ENCODE measurements around the gene STIM2.

STIM2 gene

DNA sequence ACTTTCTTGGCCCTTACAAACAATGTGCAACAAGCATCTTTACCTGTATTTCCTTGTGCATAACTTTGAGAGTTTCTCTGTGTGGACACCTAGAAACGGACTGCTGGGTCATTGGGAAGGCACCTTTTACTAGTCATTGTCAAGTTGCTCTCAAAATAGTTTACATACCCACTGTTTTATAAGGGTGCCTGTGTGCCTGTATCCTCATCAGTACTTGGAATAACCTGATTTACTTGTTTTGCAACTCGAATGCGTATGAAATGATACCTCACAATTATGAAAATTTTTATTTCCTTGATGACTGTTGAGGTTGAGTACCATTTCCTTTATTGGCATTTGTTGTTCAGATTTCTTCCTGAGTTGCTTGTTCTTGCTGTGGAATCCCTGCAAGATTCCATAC lies 150.8 kb downstream of the STIM2 start:
- TF ChIP-seq, protein P1, sequence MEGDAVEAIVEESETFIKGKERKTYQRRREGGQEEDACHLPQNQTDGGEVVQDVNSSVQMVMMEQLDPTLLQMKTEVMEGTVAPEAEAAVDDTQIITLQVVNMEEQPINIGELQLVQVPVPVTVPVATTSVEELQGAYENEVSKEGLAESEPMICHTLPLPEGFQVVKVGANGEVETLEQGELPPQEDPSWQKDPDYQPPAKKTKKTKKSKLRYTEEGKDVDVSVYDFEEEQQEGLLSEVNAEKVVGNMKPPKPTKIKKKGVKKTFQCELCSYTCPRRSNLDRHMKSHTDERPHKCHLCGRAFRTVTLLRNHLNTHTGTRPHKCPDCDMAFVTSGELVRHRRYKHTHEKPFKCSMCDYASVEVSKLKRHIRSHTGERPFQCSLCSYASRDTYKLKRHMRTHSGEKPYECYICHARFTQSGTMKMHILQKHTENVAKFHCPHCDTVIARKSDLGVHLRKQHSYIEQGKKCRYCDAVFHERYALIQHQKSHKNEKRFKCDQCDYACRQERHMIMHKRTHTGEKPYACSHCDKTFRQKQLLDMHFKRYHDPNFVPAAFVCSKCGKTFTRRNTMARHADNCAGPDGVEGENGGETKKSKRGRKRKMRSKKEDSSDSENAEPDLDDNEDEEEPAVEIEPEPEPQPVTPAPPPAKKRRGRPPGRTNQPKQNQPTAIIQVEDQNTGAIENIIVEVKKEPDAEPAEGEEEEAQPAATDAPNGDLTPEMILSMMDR (IDR thresholded peaks at IDR 0.05; ENCODE audit: low read depth, low read length, missing control alignments): no peak
- H3K4me3 ChIP-seq (replicated peaks; ENCODE audit: low read depth, low read length): no peak overlapping the region
- no peak for DNase-seq (ENCODE audit: extremely low read depth, low read depth)

DNA sequence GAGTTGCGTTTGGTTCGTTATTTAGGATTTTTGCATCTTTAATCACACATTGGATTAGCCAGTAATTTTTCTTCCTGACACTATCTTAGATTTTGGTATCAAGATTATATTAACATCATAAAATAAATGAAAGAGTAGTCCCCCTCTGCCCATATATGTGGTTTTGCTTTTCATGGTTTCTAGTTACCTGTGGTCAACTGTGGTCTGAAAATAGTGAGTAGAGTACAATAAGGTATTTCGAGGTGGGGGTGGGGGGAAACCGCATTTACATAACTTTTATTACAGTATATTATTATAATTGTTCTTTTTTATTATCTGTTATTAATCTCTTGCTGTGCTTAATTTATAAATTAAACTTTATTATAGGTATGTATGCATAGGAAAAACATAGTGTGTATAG lies 152.4 kb downstream of the STIM2 start:
- TF ChIP-seq, protein P1 (IDR thresholded peaks at IDR 0.05; ENCODE audit: low read depth, low read length, missing control alignments): no peak
- H3K4me3 ChIP-seq (replicated peaks; ENCODE audit: low read depth, low read length): no peak overlapping the region
- DNase-seq (ENCODE audit: extremely low read depth, low read depth): no peak

DNA sequence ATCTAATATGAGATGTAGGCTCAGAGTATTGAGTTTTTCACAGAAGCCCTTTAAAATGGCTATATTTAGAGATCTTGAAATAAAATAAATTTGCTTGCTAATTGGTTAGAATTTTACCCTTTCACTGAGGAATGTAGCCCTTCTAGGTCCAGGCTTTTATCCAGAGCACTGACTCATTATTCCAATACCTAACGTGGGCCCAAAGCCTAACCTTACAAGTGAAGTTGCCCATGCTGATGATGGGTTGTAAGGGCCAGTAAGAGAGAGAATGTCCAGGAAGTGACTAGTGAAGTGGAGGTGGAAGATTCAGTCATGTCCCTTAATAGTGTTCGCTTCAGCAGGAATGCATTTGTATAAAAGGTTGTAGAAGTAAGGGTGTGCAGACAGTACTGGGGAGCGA lies 155.9 kb downstream of the STIM2 start:
- DNase-seq (ENCODE audit: extremely low read depth, low read depth): no peak
- TF ChIP-seq, protein P1 (IDR thresholded peaks at IDR 0.05; ENCODE audit: low read depth, low read length, missing control alignments): no peak
- H3K4me3 ChIP-seq (replicated peaks; ENCODE audit: low read depth, low read length): no peak overlapping the region

DNA sequence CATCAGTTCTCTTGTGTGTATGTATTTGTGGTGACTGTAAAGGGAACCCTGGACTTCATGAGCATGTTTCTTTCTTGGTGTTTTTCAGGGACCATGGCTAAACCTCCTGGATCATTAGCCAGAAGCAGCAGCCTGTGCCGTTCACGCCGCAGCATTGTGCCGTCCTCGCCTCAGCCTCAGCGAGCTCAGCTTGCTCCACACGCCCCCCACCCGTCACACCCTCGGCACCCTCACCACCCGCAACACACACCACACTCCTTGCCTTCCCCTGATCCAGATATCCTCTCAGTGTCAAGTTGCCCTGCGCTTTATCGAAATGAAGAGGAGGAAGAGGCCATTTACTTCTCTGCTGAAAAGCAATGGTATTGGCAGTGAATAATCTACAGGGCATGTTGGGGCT lies 157.0 kb downstream of the STIM2 start:
- H3K4me3 ChIP-seq (replicated peaks; ENCODE audit: low read depth, low read length): no peak overlapping the region
- DNase-seq (ENCODE audit: extremely low read depth, low read depth): no peak
- TF ChIP-seq, protein P1 (IDR thresholded peaks at IDR 0.05; ENCODE audit: low read depth, low read length, missing control alignments): no peak

DNA sequence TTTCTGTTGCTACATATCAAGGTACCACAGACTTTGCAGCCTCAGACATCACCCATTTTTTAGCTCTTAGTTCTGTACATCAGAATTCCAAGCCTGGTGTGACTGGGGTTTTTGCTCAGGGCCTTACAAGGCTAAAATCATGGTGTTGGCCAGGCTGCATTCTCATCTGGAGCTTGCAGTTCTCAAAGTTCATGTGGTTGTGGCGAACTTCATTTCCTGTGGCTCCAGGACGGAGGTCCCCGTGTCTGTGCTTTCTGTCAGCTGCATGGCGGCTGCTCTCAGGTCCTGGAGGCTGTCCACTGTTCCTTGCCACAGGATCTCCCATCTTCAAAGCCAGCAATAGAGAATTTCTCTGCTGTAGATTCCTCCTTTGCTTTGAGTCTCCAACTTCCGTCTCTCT lies 157.4 kb downstream of the STIM2 start:
- DNase-seq (ENCODE audit: extremely low read depth, low read depth): no peak
- TF ChIP-seq, protein P1 (IDR thresholded peaks at IDR 0.05; ENCODE audit: low read depth, low read length, missing control alignments): no peak
- no peak overlapping the region for H3K4me3 ChIP-seq (replicated peaks; ENCODE audit: low read depth, low read length)

DNA sequence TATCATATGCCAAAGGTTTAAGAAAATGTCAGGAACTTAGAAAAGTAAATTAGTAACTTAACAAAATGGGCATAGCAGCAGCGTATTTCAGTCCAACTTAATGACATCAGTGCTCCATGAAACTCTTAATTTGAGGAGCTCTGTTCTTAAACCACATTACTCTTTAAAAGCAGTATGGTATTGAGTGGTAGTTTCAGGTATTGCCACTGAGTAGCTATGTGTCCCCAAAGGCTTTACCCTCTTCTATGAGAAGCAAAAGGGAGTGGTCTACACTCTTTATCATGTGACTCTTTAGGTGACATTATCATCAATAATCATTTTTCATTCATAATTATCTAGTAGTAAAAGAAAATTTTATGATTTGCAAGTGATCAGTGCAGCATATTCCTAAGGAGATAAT lies 158.3 kb downstream of the STIM2 start:
- H3K4me3 ChIP-seq (replicated peaks; ENCODE audit: low read depth, low read length): no peak overlapping the region
- no peak for DNase-seq (ENCODE audit: extremely low read depth, low read depth)
- TF ChIP-seq, protein P1 (IDR thresholded peaks at IDR 0.05; ENCODE audit: low read depth, low read length, missing control alignments): no peak

DNA sequence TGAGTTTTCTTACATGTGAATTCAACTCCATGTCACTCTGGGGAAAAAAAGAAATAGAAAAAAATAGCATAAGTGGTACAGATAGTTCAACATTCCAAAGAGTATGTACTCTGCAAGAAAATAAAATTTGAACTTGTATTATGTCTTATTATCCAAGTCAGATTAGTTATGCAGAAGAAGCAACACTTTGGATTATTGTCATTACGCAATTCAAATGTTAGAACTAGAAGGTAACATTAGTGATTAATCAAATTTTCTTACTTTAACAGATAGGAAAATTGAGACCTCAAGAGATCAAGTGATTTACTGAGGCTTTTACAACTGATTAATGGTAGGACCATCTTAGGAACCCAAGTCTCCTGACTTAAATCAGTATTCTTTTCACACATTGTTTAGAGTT lies 159.1 kb downstream of the STIM2 start:
- DNase-seq (ENCODE audit: extremely low read depth, low read depth): no peak
- TF ChIP-seq, protein P1 (IDR thresholded peaks at IDR 0.05; ENCODE audit: low read depth, low read length, missing control alignments): no peak
- no peak overlapping the region for H3K4me3 ChIP-seq (replicated peaks; ENCODE audit: low read depth, low read length)
